Esophagus muscularis mucosa (tissue), 3 donors: Measurements from ENCODE around the gene SLX1B.
"Not testable (repeated sequence)": the region's sequence is repeated elsewhere in the genome, so short reads cannot be mapped to it uniquely, and the experiment has no call there.

Experiments used
- POLR2A ChIP-seq: fragments of 450-650 bp; IDR thresholded peaks from one replicate; pipeline ENCODE4 v1.6.1; 2017; ENCODE audit warnings: antibody characterized with exemption, moderate library complexity, mild to moderate bottlenecking, low read depth
- POLR2AphosphoS5 ChIP-seq, 2 donors: sonication (generic); formaldehyde crosslinking; IDR thresholded peaks; one replicate each; pipeline ENCODE4 v1.6.1; 2017; ENCODE audit warnings: antibody characterized with exemption in 2 of 2
- TF ChIP-seq, protein P1 (sequence below), 3 experiments: fragments of 200-600 bp in 2 of 3; fragments of 450-650 bp in 1 of 3; sonication (generic) in 2 of 3; IDR thresholded peaks; one replicate each; pipeline ENCODE4 v1.5.1; 2017 to 2019; ENCODE audit warnings: antibody characterized with exemption in 3 of 3, mild to moderate bottlenecking in 2 of 3, moderate library complexity in 1 of 3

DNA sequence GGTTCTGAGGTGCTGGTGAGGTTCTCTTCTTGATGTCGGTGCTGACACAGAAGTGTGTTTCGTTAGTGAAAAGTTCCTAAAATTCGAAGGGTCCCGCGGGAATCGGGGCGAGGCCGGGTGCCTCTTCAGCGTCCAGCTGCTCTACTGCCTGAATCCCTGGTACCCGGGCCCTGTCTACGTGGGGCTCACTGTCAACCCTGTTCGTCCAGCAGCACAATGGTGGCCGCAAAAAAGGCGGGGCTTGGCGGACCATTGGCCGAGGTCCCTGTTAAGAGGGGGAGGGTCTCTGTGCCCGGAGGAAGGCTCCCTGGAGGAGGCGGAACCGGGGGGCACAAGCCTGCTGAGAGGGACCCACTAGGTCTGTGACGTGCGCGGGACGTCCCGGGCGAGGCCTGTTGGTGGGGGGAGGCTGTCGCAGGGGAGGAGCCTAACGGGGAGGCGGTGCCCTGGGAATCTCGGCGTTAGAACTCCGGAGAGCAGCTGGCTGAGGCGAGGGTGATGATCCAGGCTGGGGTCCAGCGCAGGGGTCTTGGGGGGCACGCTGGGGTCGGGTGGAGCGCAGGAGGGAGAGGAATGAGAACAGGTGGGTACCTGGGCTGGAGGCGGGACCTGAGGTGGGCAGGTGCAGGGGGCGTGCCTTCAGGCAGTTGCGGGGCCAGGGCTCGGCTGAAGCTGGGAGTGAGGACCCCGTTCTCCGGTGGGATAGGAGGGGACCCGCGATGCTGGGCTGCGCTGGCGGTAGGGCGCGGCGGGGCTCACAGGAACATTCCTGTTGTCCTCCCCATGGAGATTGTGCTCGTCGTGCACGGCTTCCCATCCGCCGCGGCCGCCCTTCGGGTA is 11.9 kb downstream of the SLX1B start:
- TF ChIP-seq, protein P1, sequence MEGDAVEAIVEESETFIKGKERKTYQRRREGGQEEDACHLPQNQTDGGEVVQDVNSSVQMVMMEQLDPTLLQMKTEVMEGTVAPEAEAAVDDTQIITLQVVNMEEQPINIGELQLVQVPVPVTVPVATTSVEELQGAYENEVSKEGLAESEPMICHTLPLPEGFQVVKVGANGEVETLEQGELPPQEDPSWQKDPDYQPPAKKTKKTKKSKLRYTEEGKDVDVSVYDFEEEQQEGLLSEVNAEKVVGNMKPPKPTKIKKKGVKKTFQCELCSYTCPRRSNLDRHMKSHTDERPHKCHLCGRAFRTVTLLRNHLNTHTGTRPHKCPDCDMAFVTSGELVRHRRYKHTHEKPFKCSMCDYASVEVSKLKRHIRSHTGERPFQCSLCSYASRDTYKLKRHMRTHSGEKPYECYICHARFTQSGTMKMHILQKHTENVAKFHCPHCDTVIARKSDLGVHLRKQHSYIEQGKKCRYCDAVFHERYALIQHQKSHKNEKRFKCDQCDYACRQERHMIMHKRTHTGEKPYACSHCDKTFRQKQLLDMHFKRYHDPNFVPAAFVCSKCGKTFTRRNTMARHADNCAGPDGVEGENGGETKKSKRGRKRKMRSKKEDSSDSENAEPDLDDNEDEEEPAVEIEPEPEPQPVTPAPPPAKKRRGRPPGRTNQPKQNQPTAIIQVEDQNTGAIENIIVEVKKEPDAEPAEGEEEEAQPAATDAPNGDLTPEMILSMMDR (IDR thresholded peaks at IDR 0.05): not testable (repeated sequence)
- TF ChIP-seq POLR2A; POLR2AphosphoS5 (IDR thresholded peaks at IDR 0.05): not testable (repeated sequence)
